MV-4-11 (cell line): ENCODE results near the gene ADAM12.

Experiments
- DNase-seq: peaks from one replicate; lab custom pipeline; 2025; lab: John Stamatoyannopoulos, UW

The ADAM12 gene

DNA sequence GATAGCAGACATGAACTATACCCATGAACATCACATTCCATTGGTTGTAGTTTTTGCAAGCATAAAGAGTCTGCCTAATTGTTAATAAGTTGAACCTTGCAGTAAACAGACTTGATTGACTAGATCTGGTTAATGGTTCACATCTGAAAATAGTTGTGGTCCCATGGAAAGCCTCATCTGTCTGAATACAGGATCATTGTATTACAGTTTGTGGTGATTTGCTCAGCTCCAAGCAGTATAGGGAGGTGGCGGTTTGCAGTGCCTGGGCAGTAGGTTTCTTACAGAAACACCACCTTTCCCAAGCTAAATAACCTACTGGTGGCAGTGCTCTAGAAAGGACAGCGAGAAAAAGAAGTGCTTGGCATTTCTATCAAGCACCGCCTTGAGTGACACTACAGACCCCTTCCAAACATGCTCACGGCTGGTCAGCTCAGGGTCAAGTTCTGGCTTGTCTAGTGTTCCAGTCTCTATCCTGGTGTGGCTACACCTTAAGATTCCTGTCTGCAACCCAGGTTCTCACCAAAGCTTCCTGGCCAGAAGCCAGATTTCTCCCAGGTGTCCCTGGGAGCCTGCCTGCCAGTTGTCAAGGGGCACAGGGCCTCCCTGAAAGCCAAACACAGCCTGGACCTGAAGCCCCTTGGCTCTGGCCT is 372.0 kb downstream of the ADAM12 start:
- DNase-seq = no peak

GRCh38 chr10:126015413-126015812 is 372.9 kb downstream of the ADAM12 start:
- no peak for DNase-seq

DNA sequence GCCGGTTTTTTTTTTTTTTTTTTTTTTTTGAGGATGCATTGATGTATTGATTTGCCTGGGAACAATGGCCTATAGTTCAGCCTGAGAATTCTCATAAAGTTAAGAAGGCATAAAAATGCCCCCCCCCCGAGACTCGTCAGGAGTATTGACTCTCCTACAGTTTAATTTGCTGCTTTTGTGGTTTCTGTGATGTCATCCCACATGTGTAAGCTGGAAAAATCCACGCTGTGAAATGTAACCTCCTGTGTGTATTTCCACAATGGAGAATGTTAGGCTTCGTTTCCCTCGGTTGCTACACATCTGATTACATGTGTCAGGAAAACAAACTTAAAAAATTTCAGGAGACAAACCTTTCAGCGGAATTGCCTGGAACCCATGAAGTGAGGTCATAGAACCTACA is 374.0 kb downstream of the ADAM12 start:
- DNase-seq = no peak

DNA sequence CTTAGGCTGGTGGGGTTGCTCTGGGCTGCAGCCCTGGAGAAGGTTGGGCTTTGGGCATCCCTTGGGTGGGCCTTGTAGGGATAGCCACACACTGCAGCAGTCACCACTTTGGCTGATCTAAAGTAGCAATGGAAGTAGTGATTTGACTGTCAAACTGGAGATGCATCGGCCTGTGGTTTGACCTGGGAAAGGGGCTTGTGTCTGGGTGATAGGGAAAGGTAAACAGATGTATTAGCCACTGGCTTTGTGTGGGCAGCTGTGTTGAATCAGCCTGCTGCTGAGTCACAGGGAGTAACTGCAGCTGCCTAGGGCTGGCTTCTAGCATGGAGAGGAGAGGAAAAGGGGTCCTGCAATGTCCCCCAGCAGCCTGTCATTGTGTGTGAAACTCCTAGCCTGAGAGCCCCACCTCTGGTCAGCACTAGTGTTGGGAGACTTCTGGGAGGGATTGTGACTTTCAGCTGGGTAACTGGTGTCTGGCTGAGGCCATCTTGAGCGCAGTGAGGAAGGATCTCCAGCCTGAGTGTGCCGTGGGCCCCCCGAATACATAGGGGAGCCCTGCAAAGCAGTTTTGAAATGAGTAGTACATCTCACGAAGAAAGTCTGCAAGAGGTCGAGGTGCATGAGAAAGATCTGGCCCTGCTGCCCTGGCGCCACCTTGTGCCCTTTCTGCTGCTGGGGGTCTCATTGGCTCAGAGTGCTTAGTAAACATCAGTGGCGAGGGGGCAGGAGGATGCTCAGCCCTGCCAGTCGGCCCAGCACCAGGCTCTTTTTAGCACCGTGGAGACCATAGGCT is 374.6 kb downstream of the ADAM12 start:
- DNase-seq = no peak

GRCh38 chr10:126012485-126012884 is 375.8 kb downstream of the ADAM12 start:
- DNase-seq = no peak

GRCh38 chr10:126011995-126012394 is 376.3 kb downstream of the ADAM12 start:
- no peak for DNase-seq

- DNase-seq = no peak
These were observed 378.6 kb downstream of the ADAM12 start for GRCh38 chr10:126009650-126010049.

DNA sequence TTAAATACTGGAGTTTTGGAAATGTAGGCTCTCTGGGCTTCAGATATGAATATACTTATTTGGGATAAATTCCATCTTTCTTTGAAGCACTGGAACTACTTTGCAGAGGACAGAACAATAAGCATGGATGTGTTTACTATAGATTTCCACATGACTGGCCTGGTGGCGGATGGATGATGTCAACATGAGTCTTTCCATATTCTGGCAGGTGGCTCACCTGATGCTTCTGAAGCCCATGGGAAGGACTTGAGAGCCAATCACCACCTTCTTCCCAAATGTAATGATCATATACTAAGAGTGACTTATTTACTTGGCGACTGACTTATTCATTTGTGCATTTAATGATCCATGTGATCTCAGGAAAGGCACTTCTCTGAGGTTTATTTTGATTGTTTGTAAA is 381.4 kb downstream of the ADAM12 start:
- no peak for DNase-seq

- DNase-seq = no peak
These were observed 382.0 kb downstream of the ADAM12 start for GRCh38 chr10:126006264-126006663.

DNA sequence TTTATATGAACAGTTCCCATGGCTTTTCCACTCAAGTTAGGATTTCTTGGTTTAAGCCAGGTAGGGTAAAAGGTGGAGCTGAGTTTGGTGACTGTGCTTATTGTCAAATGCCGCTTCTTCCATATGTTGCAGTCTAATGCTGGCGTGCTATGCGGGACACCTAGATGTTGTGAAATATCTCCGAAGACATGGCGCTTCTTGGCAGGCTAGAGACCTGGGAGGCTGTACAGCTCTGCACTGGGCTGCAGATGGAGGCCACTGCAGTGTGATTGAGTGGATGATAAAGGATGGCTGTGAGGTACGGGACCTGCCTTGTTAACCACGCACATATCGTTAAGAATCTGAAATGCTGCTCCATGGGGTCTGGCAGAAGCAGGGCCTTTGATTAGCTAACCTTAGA is 383.5 kb downstream of the ADAM12 start:
- DNase-seq = no peak

GRCh38 chr10:126001576-126001975 is 386.7 kb downstream of the ADAM12 start:
- no peak for DNase-seq

GRCh38 chr10:125999694-126000093 is 388.6 kb downstream of the ADAM12 start:
- DNase-seq = no peak

- no peak for DNase-seq
These were observed 390.7 kb downstream of the ADAM12 start for GRCh38 chr10:125997586-125997985.

DNA sequence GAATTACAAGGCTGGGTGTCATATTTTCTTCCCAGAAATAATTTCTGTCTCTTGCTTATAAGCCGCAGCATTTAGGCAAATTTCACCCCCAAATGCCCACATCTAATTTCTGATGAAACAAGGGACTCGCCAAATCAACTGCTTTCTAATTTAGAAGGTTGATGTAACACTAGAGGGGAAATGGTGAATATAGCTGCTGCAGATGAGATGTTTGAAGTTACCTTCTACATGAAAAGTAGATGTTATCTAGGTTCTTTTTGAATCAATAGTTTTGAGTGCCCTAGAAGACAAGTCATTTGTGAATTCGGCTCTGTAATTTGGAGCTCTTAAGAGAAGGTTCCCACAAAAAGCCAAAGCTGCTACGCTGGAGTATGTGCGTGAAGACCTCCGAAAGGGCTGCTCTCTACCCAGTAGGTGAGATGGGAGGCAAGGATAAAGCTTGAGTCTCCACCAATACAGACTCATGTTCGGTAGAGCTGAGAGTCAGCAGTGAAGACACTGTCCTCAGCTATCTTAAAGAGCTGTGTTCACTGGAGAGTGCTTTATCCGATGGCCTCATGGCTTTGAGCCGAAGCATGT is 392.5 kb downstream of the ADAM12 start:
- DNase-seq = no peak

GRCh38 chr10:125994601-125995000 is 393.7 kb downstream of the ADAM12 start:
- no peak for DNase-seq

DNA sequence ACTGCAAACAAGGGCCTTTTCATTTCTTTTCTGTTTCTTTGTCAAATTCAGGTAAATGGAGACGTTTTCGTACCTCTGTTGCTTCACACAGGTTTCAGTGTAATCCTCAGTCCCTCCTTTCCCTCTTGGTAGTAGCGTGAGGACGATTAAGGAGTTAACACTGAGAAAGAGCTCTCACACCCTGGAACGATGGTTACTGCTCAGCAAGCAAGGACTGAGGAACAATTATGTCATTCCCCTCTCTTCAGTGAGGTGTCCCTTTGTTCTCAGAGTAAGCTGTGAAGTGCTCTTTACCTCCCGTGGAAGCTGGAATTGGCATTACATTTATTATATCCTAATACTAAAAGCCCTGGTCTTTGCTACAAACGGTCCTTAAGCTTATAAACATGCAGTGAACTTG is 396.0 kb downstream of the ADAM12 start:
- DNase-seq = no peak

GRCh38 chr10:125991392-125991791 is 396.9 kb downstream of the ADAM12 start:
- DNase-seq = no peak

- DNase-seq = no peak
These were observed 397.3 kb downstream of the ADAM12 start for GRCh38 chr10:125990974-125991373.

DNA sequence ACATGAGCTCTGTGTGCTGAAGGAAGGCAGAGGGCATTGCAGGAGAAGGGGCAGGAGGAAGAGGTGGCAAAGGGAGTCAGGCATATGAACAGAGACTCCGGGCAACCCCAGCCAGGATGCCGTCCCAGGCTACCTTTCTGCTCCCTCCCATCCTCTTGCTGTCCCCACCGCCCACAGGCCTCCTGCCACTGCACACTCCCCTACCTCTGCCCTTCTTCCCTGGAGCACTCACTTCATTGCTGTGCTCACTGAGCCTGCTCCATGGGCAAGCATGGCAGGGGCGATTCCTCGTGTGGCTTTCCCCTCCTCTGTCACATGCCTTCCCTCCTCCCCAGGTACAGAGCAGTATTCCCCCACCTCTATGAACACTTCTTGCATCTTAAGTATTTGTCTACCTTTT is 398.5 kb downstream of the ADAM12 start:
- DNase-seq = no peak

DNA sequence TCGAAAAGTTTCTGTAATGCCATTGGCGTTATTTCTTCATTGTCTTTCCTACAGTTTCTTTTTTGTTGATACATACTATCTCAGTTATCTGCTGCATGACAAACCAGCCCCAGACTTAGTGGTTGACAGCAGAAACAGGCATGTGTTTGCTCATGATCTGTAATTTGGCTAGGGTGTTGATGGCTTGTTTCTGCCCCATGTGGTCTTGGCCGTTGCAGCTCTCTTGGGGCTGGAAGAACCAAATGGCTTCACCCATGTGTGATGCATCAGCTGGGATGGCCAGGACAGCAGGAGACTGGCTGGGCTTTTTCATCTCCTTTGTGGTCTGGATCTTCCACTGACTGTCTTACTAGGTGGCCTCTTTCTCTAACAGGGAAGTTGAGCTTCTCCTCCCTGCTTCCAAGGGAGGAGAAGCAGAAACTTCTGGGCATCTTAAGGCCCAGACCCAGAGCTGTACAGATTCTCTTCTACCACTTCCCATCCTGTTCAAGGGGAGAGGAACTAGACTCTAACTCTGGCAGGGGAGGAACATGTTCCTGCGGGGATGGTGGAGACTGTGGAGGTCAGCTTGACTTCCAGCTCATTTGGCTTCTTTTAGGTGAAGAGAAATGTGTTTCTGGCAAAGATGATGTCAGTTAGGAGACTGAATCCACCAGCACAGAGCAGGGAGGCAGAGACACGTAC is 402.6 kb downstream of the ADAM12 start:
- DNase-seq = peak; percentile 9

DNA sequence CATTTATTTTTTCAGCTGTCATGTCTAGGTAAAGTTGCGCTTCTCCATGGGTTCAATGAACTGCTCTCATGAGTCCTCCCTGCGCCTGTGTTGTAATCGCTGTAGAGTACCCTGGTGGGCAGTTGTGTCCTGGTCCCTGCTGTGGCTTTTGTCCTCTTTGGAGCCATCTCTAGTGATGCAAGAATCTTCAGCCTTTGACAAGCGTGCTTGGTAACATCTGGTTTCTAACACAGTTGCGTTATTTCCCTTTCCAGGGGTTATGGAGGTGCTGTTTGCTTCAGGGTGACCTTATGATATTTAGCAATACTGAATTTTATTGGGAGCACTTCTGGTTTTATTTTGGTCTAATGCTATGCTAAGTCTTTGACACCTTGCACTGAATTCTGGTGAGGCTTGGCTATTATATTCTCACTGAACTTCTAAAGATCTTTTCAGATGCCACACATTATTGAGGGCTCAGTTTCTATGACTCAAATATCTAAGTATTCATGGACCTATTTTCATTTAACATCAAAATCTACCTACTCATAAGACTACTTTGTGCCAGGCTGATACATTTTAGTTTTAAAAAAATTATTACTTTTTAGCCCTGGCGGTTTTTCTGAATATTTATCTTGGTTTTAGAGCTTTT is 403.3 kb downstream of the ADAM12 start:
- peak; percentile 61 for DNase-seq

DNA sequence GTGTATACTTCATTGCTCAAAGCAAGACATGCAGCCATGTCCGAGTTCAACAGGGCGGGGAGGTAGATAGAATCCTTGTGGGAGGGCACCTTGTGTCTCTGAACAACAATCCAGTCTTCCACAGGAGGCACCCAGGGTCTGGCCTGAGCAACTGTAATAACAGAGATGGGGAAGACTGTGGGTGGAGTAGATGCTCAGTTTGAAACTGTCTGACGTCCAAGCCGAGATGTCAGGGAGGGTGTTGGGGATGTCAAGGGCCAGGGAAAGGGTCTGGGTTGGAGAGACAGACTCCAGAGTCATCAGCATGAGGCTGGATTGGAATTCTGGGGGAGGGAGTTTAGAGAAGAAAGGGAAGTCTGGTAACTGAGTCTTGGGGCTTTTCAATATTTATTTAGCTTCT is 403.9 kb downstream of the ADAM12 start:
- DNase-seq = no peak
